GM12801 (cell line): ENCODE results near the gene PRMT7.

Experiments used
- TF ChIP-seq, protein P1 (sequence below): IDR thresholded peaks from one replicate; pipeline ENCODE4 v1.5.1; 2011; ENCODE audit warnings: control low read depth; ENCODE audit not compliant: insufficient read length; ENCODE audit errors: extremely low read depth

The PRMT7 gene

GRCh38 chr16:68358951-68359350, 48.1 kb downstream of the PRMT7 start:
- TF ChIP-seq, protein P1, sequence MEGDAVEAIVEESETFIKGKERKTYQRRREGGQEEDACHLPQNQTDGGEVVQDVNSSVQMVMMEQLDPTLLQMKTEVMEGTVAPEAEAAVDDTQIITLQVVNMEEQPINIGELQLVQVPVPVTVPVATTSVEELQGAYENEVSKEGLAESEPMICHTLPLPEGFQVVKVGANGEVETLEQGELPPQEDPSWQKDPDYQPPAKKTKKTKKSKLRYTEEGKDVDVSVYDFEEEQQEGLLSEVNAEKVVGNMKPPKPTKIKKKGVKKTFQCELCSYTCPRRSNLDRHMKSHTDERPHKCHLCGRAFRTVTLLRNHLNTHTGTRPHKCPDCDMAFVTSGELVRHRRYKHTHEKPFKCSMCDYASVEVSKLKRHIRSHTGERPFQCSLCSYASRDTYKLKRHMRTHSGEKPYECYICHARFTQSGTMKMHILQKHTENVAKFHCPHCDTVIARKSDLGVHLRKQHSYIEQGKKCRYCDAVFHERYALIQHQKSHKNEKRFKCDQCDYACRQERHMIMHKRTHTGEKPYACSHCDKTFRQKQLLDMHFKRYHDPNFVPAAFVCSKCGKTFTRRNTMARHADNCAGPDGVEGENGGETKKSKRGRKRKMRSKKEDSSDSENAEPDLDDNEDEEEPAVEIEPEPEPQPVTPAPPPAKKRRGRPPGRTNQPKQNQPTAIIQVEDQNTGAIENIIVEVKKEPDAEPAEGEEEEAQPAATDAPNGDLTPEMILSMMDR, result no peak

GRCh38 chr16:68359398-68360191, 48.8 kb downstream of the PRMT7 start:
- TF ChIP-seq, protein P1, result no peak

DNA sequence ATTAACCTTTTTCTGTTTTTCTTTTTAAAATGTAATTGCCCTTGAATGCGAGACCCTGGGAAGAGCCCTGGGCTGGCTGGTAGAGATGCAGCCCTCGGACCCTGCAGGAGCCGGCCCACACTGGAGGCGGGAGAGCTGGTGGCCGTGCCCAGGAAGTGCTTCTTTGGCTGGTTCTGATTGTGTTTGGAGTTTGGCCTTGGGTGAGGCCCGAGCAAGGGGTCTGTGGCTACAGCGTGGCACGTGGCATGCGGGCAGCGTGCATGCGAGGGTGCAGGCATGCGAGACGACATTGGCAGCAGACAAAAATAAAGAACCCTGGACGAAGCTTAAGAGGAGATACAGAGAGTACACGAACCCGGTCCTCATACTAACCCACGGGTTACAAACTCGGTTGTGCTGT, 49.7 kb downstream of the PRMT7 start:
- TF ChIP-seq, protein P1, result no peak

- TF ChIP-seq, protein P1, result no peak
These were observed 50.1 kb downstream of the PRMT7 start for GRCh38 chr16:68360956-68361355.

- TF ChIP-seq, protein P1, result no peak
These were observed 50.7 kb downstream of the PRMT7 start for GRCh38 chr16:68361485-68361884.

GRCh38 chr16:68362262-68362913, 51.6 kb downstream of the PRMT7 start:
- TF ChIP-seq, protein P1, result no peak

GRCh38 chr16:68362947-68363657, 52.3 kb downstream of the PRMT7 start:
- TF ChIP-seq, protein P1, result no peak
